ENCODE results near the gene STK11.

DNA sequence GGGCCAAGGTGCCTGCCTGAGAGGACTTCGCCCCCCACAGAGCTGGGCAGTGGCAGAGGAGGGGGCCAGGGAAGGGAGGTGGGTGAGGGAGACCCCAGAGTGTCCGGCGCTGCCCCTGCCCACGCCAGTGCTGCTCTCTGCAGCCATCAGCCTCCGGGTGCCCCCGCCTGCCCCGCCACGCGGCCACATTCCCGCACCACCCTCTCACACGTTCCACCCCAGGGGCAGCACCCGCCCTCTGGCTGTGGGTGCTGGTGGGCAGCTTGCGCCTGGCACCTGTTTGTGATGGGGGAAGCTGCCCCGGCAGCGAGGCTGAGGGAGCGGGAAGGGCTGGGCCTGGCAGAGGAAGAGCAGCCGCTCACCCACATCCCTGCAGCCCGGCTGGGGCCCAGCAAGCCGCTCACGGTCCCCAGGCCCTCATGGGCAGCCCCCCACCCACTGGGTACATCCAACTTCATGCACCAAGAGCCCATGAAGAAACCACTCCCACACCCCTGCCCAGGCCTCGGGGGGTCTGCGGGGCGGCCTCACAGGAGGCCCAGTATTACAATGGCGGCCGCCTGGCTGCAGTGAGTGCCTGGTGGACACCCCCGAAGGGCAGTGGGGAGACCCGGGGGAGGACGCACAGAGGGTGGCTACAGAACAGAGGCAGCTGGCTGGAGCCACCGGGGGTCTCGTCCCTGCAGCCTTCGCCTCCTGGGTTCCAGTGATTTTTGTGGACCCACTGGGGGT is 45.5 kb upstream of the STK11 start:
- TF ChIP-seq, protein P1, sequence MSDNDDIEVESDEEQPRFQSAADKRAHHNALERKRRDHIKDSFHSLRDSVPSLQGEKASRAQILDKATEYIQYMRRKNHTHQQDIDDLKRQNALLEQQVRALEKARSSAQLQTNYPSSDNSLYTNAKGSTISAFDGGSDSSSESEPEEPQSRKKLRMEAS (IDR thresholded peaks at IDR 0.05; ENCODE audit: low read depth, low read length) = no peak
- TF ChIP-seq, protein P2, sequence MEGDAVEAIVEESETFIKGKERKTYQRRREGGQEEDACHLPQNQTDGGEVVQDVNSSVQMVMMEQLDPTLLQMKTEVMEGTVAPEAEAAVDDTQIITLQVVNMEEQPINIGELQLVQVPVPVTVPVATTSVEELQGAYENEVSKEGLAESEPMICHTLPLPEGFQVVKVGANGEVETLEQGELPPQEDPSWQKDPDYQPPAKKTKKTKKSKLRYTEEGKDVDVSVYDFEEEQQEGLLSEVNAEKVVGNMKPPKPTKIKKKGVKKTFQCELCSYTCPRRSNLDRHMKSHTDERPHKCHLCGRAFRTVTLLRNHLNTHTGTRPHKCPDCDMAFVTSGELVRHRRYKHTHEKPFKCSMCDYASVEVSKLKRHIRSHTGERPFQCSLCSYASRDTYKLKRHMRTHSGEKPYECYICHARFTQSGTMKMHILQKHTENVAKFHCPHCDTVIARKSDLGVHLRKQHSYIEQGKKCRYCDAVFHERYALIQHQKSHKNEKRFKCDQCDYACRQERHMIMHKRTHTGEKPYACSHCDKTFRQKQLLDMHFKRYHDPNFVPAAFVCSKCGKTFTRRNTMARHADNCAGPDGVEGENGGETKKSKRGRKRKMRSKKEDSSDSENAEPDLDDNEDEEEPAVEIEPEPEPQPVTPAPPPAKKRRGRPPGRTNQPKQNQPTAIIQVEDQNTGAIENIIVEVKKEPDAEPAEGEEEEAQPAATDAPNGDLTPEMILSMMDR (IDR thresholded peaks at IDR 0.05; ENCODE audit: low read depth, low read length) = no peak

All from NB4 (cell line).